K562 (cell line): Measurements from ENCODE around the gene CHD8. TPM values are rescaled to one million over a fixed set of nuclear protein-coding genes. Genes with fewer than 3 reads are reported as not detected.

Experiments used
- CC2D1A ChIP-seq: fragments of 450-650 bp; IDR thresholded peaks from 2 replicates; pipeline ENCODE4 v1.6.1; 2017; ENCODE audit warnings: mild to moderate bottlenecking
- CREBBP ChIP-seq: IDR thresholded peaks from one replicate; pipeline ENCODE4 v1.6.1; 2012; ENCODE audit warnings: low read depth, mild to moderate bottlenecking, control low read depth, inconsistent platforms, low read length
- EWSR1 ChIP-seq: fragments of 450-650 bp; IDR thresholded peaks from 2 replicates; pipeline ENCODE4 v1.6.1; 2018; ENCODE audit warnings: borderline replicate concordance, mild to moderate bottlenecking, low read depth, moderate library complexity; ENCODE audit not compliant: partially characterized antibody
- ILK ChIP-seq: fragments of 450-650 bp; IDR thresholded peaks from 2 replicates; pipeline ENCODE4 v1.6.1; 2016; ENCODE audit warnings: missing genetic modification characterization, low read depth, mild to moderate bottlenecking, missing compliant biosample characterization, moderate library complexity, borderline replicate concordance
- SIRT6 ChIP-seq: IDR thresholded peaks from one replicate; pipeline ENCODE4 v1.6.1; 2012; ENCODE audit warnings: low read depth, mild to moderate bottlenecking, control low read depth, inconsistent platforms, low read length, moderate library complexity
- SREBF1 ChIP-seq: fragments of 150-350 bp; IDR thresholded peaks from 2 replicates; pipeline ENCODE4 v1.6.1; 2014; ENCODE audit warnings: antibody characterized with exemption, low read depth, low read length, borderline replicate concordance
- SRSF3 ChIP-seq: fragments of 200-400 bp; formaldehyde crosslinking; IDR thresholded peaks from 2 replicates; pipeline ENCODE4 v1.6.1; 2016; ENCODE audit warnings: mild to moderate bottlenecking, low read length, moderate library complexity; ENCODE audit not compliant: insufficient read depth
- STAT5B ChIP-seq: fragments of 250-450 bp; sonication (Bioruptor Pico); IDR thresholded peaks from 2 replicates; pipeline ENCODE4 v1.8.0; 2021; ENCODE audit warnings: mild to moderate bottlenecking, inconsistent platforms
- TBP ChIP-seq: optimal IDR thresholded peaks from 2 replicates; pipeline ENCODE3; 2011; ENCODE audit warnings: low read depth, low read length, improper control_type of control experiment
- TEAD1 ChIP-seq, 2 experiments: fragments of 450-650 bp in 1 of 2; sonication (generic) in 1 of 2; formaldehyde crosslinking; IDR thresholded peaks; 2 replicates each; pipeline versions ENCODE4 v1.4.0 to v1.8.0; 2020 to 2022; ENCODE audit warnings: mild to moderate bottlenecking in 2 of 2, missing genetic modification reagents in 1 of 2
- ZNF224 ChIP-seq: sonication (generic); formaldehyde crosslinking; IDR thresholded peaks from 2 replicates; pipeline ENCODE4 v1.8.0; 2022; ENCODE audit warnings: mild to moderate bottlenecking, missing genetic modification reagents
- ZNF253 ChIP-seq: fragments of 250-450 bp; sonication (Bioruptor Pico); conservative IDR thresholded peaks from 2 replicates; pipeline ENCODE4 v1.6.1; 2021; ENCODE audit warnings: mild to moderate bottlenecking
- polyA plus RNA-seq, 8 experiments: library from polyadenylated mRNA; depleted of rRNA in 4 of 8; stranded (reverse) in 5 of 8; unstranded in 3 of 8; fragments of >200 nt; fragmentation: Nextera tagmentation in 2 of 8; fragmentation: Illumina TruSeq in 1 of 8; extraction: Ambion mirVana in 2 of 8; extraction: Trizol in 1 of 8; gene quantifications; 2 replicates each; pipeline versions ENCODE4 v1.2.1 to v1.2.3, GENCODE V29; 2011 to 2014; ENCODE audit warnings: inconsistent platforms in 1 of 8, missing spikeins in 1 of 8
- total RNA-seq, 7 experiments: library from RNA; depleted of rRNA in 6 of 7; stranded (reverse); fragments of >200 nt in 6 of 7; fragmentation: Illumina TruSeq in 2 of 7; extraction: Trizol in 2 of 7; gene quantifications; 2 replicates each; pipeline versions ENCODE4 v1.2.1 to v1.2.3, GENCODE V29; 2011 to 2021; ENCODE audit warnings: low replicate concordance in 1 of 7
- TF ChIP-seq, protein P1 (sequence below): fragments of 450-650 bp; IDR thresholded peaks from 2 replicates; pipeline ENCODE4 v1.6.1; 2016
- TF ChIP-seq, protein P2 (sequence below): fragments of 250-450 bp; sonication (Bioruptor Pico); IDR thresholded peaks from 2 replicates; pipeline ENCODE4 v1.5.0; 2022; ENCODE audit warnings: mild to moderate bottlenecking

The CHD8 gene
- total and polyA plus RNA-seq, 9 of the 15 experiments (the other 6 are each of a cell fraction or from before 2014, with no cell fraction given): 11.1 to 51.2 (median 32.8) TPM

DNA sequence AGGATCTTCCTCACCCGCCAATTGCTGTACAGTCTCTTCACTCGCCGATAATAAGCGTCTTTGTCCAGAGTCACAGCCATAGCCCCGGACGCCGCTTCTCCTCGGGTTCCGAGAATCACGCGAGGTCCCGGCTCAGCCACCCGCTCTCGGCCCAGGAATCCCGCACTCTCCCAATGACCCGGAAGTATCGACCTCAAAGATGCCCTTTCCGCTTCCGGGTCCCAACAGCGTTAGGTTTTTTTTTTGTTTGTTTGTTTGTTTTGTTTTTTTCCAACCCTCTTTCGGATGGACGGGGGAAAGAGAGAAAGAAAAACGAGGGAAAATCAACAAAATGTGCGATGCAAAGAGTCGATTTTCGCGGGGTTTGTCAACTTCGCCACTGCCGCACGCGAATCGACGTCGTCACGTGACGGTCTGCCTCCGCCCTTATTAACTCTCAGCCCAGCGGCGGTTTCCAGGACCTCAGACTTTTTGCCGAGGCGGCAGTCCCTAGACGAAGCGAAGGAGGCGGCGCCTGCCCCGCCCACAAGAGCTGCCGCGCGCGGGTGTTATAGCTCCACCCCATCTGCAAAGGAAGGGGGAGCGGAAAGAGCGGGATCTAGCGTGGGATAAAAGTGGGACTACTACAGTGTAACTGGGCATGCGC, 72.0 kb downstream of the CHD8 start, which contains the start of gene SUPT16H (continued):
- TF ChIP-seq SRSF3: no peak
- no peak for TF ChIP-seq STAT5B
- TF ChIP-seq, protein P1, sequence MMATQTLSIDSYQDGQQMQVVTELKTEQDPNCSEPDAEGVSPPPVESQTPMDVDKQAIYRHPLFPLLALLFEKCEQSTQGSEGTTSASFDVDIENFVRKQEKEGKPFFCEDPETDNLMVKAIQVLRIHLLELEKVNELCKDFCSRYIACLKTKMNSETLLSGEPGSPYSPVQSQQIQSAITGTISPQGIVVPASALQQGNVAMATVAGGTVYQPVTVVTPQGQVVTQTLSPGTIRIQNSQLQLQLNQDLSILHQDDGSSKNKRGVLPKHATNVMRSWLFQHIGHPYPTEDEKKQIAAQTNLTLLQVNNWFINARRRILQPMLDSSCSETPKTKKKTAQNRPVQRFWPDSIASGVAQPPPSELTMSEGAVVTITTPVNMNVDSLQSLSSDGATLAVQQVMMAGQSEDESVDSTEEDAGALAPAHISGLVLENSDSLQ: peak; percentile 81
- peak; percentile 63 for TF ChIP-seq TBP
- TF ChIP-seq, protein P2, sequence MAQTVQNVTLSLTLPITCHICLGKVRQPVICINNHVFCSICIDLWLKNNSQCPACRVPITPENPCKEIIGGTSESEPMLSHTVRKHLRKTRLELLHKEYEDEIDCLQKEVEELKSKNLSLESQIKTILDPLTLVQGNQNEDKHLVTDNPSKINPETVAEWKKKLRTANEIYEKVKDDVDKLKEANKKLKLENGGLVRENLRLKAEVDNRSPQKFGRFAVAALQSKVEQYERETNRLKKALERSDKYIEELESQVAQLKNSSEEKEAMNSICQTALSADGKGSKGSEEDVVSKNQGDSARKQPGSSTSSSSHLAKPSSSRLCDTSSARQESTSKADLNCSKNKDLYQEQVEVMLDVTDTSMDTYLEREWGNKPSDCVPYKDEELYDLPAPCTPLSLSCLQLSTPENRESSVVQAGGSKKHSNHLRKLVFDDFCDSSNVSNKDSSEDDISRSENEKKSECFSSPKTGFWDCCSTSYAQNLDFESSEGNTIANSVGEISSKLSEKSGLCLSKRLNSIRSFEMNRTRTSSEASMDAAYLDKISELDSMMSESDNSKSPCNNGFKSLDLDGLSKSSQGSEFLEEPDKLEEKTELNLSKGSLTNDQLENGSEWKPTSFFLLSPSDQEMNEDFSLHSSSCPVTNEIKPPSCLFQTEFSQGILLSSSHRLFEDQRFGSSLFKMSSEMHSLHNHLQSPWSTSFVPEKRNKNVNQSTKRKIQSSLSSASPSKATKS (CRISPR knock-in tag): no peak
- no peak for TF ChIP-seq CC2D1A
- TF ChIP-seq SIRT6: no peak
- no peak for TF ChIP-seq ZNF253 (CRISPR knock-in tag)
- no peak for TF ChIP-seq SREBF1
- no peak for TF ChIP-seq ZNF224
- TF ChIP-seq EWSR1: no peak
- TF ChIP-seq CREBBP: no peak
- TF ChIP-seq TEAD1 (CRISPR knock-in tag; IDR thresholded peaks at IDR 0.05): no peak
- TF ChIP-seq ILK (tag): no peak
